Kidney (tissue), 14 donors: ENCODE data around the gene PITPNM3. TPM values are rescaled to one million over a fixed set of nuclear protein-coding genes. Genes with fewer than 3 reads are reported as not detected.

Source experiments
- DNase-seq, 5 donors: peaks; one replicate each; pipeline ENCODE4 v3.0.0-alpha.2; 2013 to 2020
- FAIRE-seq: peaks from 2 replicates; lab custom pipeline; 2012; peaks lifted over from hg19 to GRCh38; lab: Jason Lieb, UNC
- H3K27ac ChIP-seq, 2 donors: one replicate each; pipeline ENCODE4 v1.7.0; 2013; ENCODE audit warnings: low read depth in 2 of 2, low read length in 2 of 2, inconsistent platforms in 1 of 2
- H3K27me3 ChIP-seq: one replicate; pipeline ENCODE4 v1.7.1; 2013; ENCODE audit warnings: low read length, inconsistent platforms; ENCODE audit not compliant: control insufficient read depth, insufficient read depth
- H3K36me3 ChIP-seq, 3 donors: one replicate each; pipeline versions ENCODE4 v1.7.0 to v1.7.1; 2013; ENCODE audit warnings: low read length in 3 of 3, control low read depth in 1 of 3, inconsistent platforms in 1 of 3; ENCODE audit not compliant: insufficient read depth in 3 of 3, control insufficient read depth in 2 of 3
- H3K4me1 ChIP-seq, 3 donors: one replicate each; pipeline versions ENCODE4 v1.7.0 to v1.7.1; 2013; ENCODE audit warnings: low read length in 3 of 3, inconsistent platforms in 1 of 3, low read depth in 1 of 3; ENCODE audit not compliant: control insufficient read depth in 2 of 3, insufficient read depth in 2 of 3
- H3K4me3 ChIP-seq, 3 donors: one replicate each; pipeline versions ENCODE4 v1.7.0 to v1.8.1; 2013; ENCODE audit warnings: low read length in 3 of 3, control low read depth in 1 of 3, inconsistent platforms in 1 of 3
- H3K9ac ChIP-seq, 3 donors: one replicate each; pipeline versions ENCODE4 v1.7.0 to v1.7.1; 2013; ENCODE audit warnings: low read length in 3 of 3, control low read depth in 1 of 3, inconsistent platforms in 1 of 3
- H3K9me3 ChIP-seq, 3 donors: one replicate each; pipeline versions ENCODE4 v1.7.0 to v1.7.1; 2013; ENCODE audit warnings: low read length in 3 of 3, control low read depth in 1 of 3, inconsistent platforms in 1 of 3; ENCODE audit not compliant: control insufficient read depth in 2 of 3, insufficient read depth in 1 of 3
- intact Hi-C: fragments of 100-400 bp; cut with DNase I; formaldehyde crosslinking; loops from one replicate; pipeline ENCODE4 v1.11.1; 2022
- polyA plus RNA-seq: library from polyadenylated mRNA; stranded (reverse); fragments of 350-450 nt; fragmentation: Illumina TruSeq; extraction: RNeasy Lipid Tissue Mini Kit (QIAGEN cat#74804); gene quantifications from one replicate; pipeline ENCODE4 v1.2.3, GENCODE V29; 2014; ENCODE audit warnings: low read depth, low replicate concordance; ENCODE audit not compliant: insufficient read depth
- total RNA-seq: library from RNA; stranded (reverse); fragmentation: NEBNext Ultra II Directional; extraction: Animal tissue kit (Norgen Biotek cat#: 25700); gene quantifications from one replicate; pipeline ENCODE4 v1.2.1, GENCODE V29; 2021
- TF ChIP-seq, protein P1 (sequence below): IDR thresholded peaks from 3 replicates; pipeline ENCODE4 v1.5.1; 2012; ENCODE audit warnings: mild to moderate bottlenecking, moderate library complexity, borderline replicate concordance; ENCODE audit not compliant: insufficient read depth; ENCODE audit errors: extremely low read depth
- donor health status: control.
- donor health status: control.
- donor health status: control.
- donor health status: control.
- donor health status: control.
- donor health status: DM: yes; HTN: yes; CAD: no.
- donor health status: Normal renal cell carcinoma (clear cell type).

Gene PITPNM3
- total and polyA plus RNA-seq, 2 donors from 2014 or later, result 1.8 to 9.1 TPM

DNA sequence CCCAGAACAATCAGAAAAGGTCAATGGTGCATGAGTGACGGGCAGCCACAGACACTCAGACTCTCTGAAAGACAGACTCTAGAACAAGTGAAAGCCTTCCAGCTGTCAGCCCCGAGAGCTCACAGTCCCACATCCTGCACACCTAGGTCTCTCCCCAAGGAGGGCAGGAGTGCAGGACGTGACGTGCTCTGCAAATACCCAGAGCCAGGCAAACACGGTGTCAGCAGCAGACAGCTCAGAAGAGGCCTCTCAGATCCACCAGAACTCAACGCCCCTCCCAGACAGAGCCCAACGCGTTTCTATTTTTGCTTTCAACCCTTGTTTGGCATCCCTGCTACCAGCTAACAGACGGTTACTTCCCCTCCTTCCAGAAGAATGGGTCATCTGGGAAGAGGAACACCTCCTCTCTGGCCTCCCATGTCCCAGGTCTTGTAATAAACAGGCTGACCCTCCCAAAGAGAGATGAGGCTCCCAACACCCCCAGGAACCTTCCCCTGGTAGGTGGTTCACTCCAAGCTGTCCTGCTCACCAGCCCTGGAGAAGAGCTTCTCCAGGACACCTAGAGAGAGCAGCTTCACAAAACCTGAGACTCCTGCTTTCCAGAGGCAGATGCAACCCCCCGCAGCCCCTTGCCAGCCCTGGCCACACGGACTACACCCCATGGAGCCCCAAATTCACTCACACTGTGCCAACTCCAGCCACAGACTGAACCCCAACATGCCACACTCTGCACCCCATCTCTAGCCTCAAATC is 7.6 kb downstream of the PITPNM3 start:
- peaks cover 0 to 4% (median 2%) of the 10 kb centered on the region in 3 donors for H3K4me1 ChIP-seq
- no peaks in the 10 kb centered on the region for H3K27me3 ChIP-seq
- no peaks in the 10 kb centered on the region for H3K9me3 ChIP-seq
- FAIRE-seq (no peak), DNase-seq (no peak)
- TF ChIP-seq, protein P1, sequence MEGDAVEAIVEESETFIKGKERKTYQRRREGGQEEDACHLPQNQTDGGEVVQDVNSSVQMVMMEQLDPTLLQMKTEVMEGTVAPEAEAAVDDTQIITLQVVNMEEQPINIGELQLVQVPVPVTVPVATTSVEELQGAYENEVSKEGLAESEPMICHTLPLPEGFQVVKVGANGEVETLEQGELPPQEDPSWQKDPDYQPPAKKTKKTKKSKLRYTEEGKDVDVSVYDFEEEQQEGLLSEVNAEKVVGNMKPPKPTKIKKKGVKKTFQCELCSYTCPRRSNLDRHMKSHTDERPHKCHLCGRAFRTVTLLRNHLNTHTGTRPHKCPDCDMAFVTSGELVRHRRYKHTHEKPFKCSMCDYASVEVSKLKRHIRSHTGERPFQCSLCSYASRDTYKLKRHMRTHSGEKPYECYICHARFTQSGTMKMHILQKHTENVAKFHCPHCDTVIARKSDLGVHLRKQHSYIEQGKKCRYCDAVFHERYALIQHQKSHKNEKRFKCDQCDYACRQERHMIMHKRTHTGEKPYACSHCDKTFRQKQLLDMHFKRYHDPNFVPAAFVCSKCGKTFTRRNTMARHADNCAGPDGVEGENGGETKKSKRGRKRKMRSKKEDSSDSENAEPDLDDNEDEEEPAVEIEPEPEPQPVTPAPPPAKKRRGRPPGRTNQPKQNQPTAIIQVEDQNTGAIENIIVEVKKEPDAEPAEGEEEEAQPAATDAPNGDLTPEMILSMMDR, result no peak
- H3K36me3 ChIP-seq, result no peaks in the 10 kb centered on the region
- intact Hi-C loops, result no loop called here
- no peak overlapping the region for H3K4me3 ChIP-seq
- no peak overlapping the region for H3K9ac ChIP-seq
- H3K27ac ChIP-seq, result no peak overlapping the region

DNA sequence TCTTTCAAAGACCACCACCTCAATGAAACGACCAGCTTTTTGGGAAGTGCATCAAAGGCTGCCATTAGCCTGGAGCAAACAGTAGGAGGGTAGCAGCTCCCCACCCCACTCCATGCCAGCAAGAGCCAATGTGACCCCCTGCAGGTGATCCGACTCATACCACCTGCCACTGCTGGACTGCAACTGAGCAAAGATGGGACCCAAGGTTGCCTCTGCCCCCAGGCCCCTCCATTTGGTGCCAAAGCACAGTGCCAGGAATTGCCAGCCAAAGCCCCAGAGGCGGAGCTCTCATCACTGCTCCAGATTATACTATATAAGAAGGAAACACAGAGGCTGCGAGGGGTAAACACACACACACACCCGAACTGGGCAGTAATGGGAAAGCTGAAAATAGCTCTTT is 8.3 kb downstream of the PITPNM3 start:
- DNase-seq, result no peak
- Histone ChIP-seq H3K27me3 (no peaks in the 10 kb centered on the region), H3K4me1 (peaks cover 0 to 4% (median 2%) of the 10 kb centered on the region in 3 donors), H3K27ac (no peak overlapping the region), H3K4me3 (no peak overlapping the region), H3K36me3 (no peaks in the 10 kb centered on the region), H3K9me3 (no peaks in the 10 kb centered on the region), H3K9ac (no peak overlapping the region)
- TF ChIP-seq, protein P1, result no peak
- FAIRE-seq, result no peak
- intact Hi-C loops, result no loop called here

DNA sequence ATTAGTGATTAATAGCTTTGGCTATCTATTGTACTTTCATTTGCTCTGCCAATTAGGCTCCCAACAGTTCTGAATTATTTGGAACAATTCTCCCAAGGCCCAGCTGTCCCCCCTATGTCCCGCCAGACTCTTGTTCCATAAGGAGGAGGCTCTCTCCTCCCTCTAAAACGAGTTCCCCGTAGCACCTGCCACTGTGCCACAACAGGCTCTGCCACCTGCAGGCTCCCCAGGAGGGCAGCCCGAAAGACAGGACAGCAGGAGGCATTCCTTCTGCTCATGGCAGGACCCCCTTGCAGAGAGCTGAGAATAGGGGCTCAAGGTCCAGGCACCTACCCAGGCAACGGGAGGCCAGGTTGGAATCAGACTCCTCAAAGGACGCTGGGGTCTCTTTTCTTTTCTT is 9.0 kb downstream of the PITPNM3 start:
- intact Hi-C loops, result no loop called here
- Histone ChIP-seq H3K27ac (no peak overlapping the region), H3K4me3 (no peak overlapping the region), H3K4me1 (peaks cover 0 to 4% (median under 1%) of the 10 kb centered on the region in 3 donors), H3K9me3 (no peaks in the 10 kb centered on the region), H3K27me3 (no peaks in the 10 kb centered on the region), H3K36me3 (no peaks in the 10 kb centered on the region), H3K9ac (no peak overlapping the region)
- DNase-seq (no peak), FAIRE-seq (no peak)
- TF ChIP-seq, protein P1, result no peak
